Fibroblast of mammary gland (primary cell): ENCODE measurements around the gene CDT1.
"Not testable (repeated sequence)": the region's sequence is repeated elsewhere in the genome, so short reads cannot be mapped to it uniquely, and the experiment has no call there.

Experiments
- DNase-seq: peaks from one replicate; pipeline ENCODE4 v3.0.0-alpha.2; 2010; ENCODE audit warnings: low read depth
- H3K4me3 ChIP-seq: 2 replicates; pipeline ENCODE4 v1.5.1; 2011; ENCODE audit warnings: low read depth, mild to moderate bottlenecking, low read length, moderate library complexity; ENCODE audit not compliant: control insufficient read depth
- TF ChIP-seq, protein P1 (sequence below): conservative IDR thresholded peaks from 2 replicates; pipeline ENCODE4 v1.5.1; 2011; ENCODE audit warnings: low read depth, low read length, inconsistent platforms; ENCODE audit not compliant: control insufficient read depth, insufficient read depth

The CDT1 gene

DNA sequence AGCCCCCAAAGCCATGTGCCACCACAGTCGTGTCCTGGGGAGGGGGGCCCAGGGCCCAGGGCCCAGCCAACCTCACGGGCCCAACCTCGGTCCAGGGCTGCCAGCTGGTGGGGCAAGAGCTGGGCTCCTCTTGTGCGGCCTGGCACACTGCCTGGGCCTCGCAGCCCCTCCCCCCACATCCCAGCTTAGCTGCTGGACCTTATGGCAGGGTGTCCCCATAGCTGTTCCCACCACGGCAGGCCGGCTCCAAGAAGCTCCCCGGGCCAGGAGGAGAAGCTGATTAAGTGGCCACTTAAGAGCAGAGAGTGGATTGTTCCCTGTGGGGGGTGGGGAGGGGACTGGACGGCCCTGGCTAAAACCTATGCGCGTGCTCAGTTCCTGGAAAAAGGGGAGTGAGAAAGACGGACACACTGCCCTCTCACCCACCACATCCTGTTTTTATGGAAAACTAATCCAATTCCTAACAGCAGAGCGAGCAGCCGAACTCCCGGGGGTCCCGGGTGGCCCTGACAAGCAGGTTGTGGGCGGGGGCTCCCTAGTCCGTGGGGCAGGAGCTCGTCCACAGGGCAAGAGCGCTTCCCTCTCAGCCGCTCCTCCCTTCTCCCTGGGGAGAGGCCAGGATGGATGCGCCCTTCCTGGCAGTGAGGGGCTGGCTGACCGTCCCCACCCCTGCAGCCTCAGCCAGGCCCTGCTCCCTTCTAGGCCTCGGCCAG lies 35.4 kb upstream of the CDT1 start:
- no peak overlapping the region for H3K4me3 ChIP-seq
- peak; percentile 75 for DNase-seq
- TF ChIP-seq, protein P1, sequence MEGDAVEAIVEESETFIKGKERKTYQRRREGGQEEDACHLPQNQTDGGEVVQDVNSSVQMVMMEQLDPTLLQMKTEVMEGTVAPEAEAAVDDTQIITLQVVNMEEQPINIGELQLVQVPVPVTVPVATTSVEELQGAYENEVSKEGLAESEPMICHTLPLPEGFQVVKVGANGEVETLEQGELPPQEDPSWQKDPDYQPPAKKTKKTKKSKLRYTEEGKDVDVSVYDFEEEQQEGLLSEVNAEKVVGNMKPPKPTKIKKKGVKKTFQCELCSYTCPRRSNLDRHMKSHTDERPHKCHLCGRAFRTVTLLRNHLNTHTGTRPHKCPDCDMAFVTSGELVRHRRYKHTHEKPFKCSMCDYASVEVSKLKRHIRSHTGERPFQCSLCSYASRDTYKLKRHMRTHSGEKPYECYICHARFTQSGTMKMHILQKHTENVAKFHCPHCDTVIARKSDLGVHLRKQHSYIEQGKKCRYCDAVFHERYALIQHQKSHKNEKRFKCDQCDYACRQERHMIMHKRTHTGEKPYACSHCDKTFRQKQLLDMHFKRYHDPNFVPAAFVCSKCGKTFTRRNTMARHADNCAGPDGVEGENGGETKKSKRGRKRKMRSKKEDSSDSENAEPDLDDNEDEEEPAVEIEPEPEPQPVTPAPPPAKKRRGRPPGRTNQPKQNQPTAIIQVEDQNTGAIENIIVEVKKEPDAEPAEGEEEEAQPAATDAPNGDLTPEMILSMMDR: no peak

- TF ChIP-seq, protein P1: no peak
- no peak for DNase-seq
- no peak overlapping the region for H3K4me3 ChIP-seq
These were observed 33.8 kb upstream of the CDT1 start for GRCh38 chr16:88769617-88770460.

DNA sequence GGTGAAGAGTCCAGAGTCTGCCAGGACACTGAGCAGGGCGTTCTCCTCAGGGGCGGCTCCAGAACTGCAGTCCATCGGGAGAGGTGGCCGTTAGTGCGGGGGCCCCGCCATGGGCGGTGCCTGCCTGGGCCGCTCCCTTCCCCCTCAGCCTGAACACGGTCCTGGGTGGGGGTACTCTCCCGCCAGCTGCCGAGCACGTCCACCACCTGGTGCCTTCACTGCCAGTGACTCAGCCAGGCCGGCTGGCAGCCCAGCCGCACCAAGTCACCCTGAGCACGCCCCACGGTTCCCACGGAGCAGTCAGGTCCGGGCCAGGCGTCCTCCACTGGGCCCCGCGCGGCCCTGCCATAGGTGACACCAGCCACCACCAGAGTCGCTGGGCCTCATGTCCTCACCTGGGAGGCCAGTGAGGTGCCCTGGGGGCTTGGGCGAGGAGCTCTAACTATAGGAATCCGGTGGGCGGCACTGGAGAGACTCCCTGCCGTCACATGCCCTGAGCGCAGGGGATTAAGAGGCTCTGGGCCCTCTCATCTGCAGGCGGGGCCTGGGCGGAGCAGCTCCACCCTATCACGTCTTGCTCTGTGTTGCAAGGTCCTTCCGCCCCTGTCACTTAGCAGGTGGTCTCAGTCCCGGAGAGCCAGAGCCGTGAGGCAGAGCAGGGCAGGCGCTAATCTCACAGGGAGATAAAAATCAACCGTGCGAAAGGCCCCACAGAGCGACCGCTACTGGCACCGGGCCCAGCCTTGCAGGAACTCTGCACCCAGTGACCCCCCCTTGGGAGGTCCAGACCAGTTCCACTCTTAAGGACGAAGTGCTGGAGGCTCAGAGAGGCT lies 32.9 kb upstream of the CDT1 start:
- no peak overlapping the region for H3K4me3 ChIP-seq
- peak; percentile 54 for DNase-seq
- TF ChIP-seq, protein P1: no peak

DNA sequence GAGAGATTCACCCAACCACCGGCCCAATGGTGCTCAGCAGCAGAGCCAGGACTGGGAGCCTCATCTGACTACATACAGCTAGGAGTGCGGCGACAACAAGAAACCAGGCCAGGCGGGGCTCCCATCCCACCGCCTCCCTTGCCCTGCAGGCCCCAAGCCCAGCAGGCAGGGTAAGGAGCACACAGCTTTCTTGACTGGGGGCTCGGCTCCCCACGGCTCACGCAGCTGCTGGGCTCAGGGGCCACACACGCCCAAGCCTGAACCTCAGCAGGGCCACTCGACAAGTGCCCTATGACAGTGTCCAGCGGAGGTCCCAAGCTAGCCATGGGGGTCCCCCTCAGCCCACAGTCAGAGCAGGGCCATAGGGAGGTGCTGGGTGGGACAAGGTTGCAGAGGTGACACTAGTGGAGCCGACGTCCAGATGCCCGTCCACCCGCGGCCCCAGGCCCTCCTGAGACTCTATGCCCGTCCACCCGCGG lies 32.3 kb upstream of the CDT1 start:
- DNase-seq: no peak
- no peak overlapping the region for H3K4me3 ChIP-seq
- TF ChIP-seq, protein P1: no peak

GRCh38 chr16:88771781-88772180 lies 31.8 kb upstream of the CDT1 start:
- not testable (repeated sequence) for DNase-seq, H3K4me3 ChIP-seq

DNA sequence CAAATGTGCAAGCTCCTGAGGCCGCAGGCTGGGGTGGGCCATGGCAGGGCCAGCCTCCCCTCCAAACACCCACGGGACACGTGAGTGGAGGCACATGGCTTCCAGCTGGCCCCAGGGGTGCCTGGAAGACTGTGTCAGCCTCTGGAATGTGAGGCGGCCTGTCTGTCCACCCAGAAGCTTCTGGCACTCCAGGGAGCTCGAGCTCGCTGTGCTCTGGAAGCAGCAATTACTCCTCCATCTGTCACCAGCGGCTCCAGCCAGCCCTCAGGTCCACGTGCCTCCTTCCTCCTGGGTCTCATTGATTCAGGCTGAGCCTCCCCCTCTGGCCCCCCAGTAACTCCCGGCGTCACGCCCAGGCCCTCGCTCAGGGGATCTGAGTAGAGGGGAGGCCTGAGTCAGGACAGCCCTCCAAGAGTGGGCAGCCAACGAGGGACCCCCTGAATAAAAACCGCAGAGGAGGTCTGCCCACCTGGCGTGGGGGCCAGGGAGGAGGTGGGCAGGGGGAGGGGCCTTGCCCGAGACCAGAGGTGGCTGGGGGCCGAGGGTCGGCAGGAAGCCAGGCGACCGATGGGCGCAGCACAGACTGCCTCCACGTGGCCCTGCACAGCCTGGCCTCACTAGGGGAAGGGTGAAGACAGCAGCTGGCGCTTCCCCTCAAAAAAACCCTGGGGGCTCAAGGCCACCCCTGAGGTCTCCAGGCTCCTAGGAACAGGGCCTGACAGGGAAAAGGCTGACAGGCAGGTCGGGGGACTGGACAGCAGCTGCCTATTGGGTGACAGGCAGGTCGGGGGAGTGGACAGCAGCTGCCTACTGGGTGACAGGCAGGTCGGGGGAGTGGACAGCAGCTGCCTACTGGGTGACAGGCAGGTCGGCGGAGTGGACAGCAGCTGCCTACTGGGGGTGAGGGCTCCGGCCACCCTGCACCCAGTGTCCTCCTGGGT lies 30.4 kb upstream of the CDT1 start:
- TF ChIP-seq, protein P1: no peak
- DNase-seq: peak; percentile 93
- H3K4me3 ChIP-seq: no peak overlapping the region
